HEK293 (cell line): ENCODE measurements around the gene LMNA.

Experiments
- CTCF ChIP-seq: fragments of 450-650 bp; formaldehyde crosslinking; IDR thresholded peaks from 2 replicates; pipeline ENCODE4 v1.5.1; 2016; ENCODE audit warnings: missing biosample characterization, missing genetic modification characterization
- ZNF747 ChIP-seq: fragments of 450-650 bp; formaldehyde crosslinking; IDR thresholded peaks from 2 replicates; pipeline ENCODE4 v1.5.1; 2016; ENCODE audit warnings: missing biosample characterization, missing genetic modification characterization

DNA sequence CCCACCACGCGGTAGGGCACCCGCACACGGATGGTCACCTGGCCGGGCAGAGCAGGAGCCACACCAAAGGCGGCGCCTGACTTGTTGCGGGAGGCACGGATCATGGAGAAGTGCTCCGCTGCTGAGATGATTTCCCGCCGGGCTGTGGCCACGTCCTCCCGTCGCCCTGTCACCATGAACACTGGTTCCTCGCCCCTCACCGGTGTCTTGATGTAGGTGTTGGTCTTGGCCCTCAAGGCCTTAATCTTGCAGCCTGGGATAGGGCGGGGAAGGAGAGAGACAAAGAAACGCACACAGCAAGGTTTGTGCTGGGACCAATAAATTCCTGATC lies 37.1 kb upstream of the LMNA start:
- no peak for TF ChIP-seq CTCF
- no peak for TF ChIP-seq ZNF747 (tag by site-specific recombination)
